Stimulated activated CD4-positive, alpha-beta T cell treated with anti-CD3 and anti-CD28 coated beads, TNF-alpha, amount 100 ng/mL, for 24 hours (primary cell): ENCODE measurements around the gene HTR6.
"Not testable (repeated sequence)": the region's sequence is repeated elsewhere in the genome, so short reads cannot be mapped to it uniquely, and the experiment has no call there.

Experiments
- DNase-seq, 3 experiments: peaks; one replicate each; pipeline ENCODE4 v3.0.0-alpha.2; 2020; ENCODE audit warnings: low read depth in 3 of 3

The HTR6 gene

DNA sequence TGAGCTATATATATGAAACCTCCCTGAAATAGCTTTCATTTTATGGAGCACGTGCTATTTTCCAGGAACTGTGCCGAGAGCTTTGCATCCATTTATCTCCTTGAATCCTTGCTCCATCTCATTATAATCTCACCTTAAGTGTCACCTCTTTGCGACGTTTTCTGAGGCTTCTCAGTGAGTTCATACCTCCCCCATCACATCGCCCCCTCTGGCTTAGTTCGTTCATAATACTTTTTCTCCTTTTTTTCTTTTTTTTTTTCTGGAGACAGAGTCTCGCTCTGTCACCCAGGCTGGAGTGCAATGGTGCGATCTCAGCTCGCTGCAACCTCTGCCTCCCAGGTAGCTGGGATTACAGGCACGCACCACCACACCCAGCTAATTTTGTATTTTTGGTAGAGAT lies 25.4 kb upstream of the HTR6 start:
- DNase-seq: not testable (repeated sequence)

DNA sequence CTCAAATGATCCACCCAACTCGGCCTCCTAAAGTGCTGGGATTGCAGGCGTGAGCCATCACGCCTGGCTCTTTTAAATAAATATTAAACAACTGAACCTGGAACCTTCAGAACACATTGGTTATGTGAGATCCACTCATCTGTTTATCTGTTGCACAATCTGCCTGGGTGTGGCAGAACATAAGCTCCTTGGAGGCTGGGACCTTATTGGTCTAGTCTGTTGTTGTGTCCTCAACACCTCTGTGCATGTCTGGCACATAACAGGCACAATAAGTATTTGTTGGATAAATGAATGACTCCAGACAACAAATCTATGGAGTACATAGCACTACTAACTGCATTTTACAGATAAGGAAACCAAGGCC lies 24.7 kb upstream of the HTR6 start:
- DNase-seq: no peak

DNA sequence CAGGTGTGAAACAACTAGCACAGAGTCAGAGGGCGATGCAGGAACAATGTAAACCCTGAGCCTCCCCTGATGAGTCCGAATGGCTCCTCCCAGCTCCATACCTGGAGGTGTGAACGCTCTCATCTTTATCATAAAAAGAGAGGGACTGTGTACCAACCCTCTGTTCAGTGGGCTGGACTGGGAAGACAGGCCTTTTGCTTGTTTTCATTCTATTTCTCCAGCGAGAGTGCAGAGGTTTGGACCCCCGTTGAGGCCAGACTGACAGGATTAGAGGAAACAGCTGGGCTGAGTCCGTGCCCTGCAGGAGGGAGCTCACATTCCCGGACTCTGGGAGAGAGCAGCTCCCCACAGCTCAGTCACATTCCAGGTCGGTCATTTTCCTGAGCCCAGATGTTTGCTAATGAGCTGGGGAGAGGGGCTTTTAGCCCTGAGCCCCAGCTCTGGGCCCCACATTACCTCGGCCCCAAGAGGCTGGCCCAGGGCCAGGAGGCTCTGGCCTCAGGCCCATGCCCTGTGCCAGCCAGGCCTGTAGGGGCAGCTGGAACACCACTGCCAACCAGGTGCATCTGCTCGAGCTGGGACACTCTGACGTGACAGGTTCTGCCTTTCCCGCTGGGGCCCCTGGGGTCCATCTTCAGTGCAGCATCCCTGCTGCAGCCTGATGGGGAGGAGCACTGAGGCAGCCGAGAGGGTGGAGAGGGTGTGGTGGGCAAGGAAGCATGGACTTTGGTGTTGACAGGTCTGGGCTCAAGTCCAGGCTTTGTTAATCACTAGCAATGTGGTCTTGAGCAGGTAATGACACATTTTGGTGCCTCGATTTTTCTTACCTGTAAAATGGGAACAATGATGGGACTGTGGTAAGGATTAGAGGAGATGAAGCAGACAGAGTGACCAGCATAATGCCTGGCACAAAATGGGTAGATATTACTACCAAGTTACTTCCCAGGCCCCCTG lies 24.0 kb upstream of the HTR6 start:
- DNase-seq: no peak

DNA sequence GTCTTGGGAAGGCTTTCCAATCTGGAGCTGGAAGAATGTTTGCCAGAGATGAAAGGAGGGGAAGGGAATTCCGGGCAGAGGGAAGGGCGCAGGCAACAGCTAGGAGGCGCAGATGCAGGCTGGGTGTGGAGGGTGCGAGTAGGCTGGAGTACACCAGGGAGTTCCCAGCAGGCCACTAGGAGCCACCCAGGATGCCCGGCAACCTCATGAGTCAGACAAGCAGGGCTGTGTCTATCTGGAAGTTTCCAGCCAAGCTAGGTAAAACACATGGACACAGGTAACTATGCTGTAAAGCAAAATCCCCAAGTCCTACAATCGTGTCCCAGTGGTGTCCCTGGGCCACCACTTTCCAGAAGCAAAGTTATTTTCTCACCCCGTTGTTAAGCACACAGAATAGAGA lies 21.6 kb upstream of the HTR6 start:
- no peak for DNase-seq

DNA sequence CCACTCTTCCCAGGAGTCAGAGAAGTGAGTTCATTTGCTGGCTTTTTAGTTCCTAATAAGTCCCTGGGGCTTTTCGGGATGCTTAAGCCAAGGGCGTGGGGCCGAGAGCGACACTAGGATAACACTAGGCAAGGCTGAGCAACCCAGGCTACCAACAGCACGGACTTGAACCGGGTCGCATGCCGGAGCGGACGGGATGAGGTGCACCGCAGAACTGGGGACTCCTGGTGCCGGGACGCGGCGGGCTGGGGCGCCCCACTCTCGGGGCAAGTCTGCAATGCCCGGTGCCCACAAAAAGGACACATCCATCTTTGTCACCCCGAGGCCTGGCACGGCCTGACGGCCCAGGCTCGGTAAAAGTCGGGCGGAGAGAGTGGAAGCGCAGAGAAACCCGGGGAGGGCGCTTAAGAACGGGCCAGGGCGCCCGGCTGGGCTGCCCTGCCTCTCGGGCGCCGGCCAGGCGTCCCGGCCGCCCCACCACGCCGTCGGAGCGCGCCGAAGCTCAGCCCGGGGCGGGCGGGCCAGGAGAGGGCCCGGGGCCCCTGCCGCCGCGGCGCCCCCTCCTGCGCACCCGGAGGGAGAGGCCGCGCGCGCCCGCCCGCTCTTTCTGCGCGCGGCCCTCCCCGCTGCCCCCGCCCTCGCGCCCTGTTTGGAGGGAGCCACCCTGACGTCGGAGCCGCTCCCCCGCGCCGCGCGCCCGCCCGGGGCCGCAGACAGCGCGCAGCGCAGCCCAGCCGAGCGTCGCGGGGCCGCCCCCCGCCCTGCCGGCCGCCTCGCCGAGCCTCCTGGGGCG lies 20.9 kb upstream of the HTR6 start, which contains the start of gene NBL1:
Gene NBL1 (plus strand): TSS at position 710 of the 793 bp plus-strand sequence. CDS start 10,720 bp downstream, outside the sequence.
- DNase-seq: peak; percentile 42 to 61 (median 47)

DNA sequence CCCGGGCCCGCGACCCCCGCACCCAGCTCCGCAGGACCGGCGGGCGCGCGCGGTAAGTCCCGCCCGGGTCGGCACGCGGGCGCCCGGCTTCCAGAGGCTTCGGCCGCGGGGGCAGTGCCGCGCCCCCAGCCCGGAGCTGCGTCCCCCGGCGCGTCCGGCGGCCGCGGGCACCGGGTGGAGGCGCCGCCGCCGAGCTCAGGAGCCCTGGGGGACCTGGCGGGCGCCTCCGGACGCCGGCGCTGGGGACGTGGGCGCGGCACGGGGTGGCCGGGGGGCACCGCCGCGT lies 20.3 kb upstream of the HTR6 start:
- no peak for DNase-seq

DNA sequence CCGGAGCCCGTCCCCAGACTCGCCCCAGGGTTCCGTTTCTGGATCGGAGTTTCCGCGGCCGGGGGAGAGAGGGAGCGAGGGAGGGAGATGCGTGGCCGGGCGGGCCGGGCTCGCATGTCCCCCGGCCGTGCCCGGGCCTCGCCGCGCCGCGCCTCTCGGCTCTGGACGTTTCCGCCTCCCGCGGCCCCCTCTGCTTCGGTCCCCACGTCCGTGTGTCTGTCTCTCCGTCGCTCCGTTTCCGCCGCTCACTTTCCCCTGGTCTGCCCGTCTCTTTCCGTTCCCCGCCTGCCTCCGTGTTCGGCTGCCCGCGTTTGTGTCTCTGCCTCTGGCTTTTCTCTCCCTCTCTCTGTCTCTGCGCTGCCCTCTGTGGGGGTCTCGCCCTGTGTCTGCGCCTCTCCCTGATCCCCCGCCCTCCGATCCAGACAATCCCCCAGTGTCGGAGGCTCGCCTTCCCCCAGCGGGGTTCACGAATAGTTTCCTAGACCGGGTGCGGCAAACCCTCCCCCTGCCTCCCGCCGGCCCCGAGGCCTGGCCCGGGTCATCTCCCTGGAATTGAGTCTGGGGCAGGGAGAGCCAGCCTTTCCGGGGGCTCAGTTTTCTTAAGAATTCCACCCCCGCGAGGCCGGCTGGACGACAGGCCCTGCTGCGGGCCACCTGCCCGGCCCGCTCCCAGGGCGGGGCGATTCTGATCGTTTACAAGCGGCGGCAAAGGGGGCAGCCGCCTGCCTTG lies 19.8 kb upstream of the HTR6 start:
- DNase-seq: peak in 2 of 3 experiments; percentile 16 to 58

DNA sequence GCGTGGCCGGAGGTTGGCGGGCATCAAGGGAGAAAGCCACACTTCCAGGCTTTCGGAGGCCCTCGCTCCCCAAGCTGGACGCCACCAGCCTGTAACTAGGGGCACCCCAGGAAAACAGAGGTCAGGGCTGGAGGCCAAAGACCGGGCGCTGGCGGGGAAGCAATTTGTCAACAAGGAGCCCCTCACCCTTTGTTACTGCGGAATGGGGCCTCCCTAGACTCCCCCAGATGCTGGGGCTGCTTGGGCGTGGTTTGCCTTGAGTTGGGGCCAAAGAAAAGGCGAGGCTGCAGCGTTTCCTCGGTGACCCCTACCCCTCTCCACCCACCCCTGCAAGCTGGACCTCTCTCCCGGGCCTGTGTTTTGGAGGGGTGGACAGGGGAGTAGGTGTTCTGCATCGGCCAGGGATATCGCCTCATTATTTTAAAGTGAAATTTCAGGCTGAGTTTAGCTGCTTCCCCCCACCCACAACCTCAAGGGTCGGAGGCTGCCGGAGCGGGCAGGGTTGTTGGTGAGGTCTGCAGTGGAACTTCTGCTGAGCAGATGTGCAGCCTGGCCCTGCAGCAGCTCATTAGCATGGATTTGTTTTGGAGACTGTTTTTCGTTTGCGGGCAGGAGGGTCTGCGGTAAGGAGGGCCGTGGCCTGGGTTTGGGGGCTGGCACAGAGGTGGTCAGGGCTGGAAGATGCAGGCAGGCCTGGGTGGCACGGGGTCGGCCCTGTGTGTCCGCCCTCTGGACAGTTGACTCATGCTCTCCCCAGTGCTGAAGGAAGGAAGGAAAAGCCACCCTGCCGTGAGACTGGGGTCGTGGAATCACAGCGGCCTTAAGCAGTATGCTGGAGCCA lies 19.0 kb upstream of the HTR6 start:
- DNase-seq: no peak

DNA sequence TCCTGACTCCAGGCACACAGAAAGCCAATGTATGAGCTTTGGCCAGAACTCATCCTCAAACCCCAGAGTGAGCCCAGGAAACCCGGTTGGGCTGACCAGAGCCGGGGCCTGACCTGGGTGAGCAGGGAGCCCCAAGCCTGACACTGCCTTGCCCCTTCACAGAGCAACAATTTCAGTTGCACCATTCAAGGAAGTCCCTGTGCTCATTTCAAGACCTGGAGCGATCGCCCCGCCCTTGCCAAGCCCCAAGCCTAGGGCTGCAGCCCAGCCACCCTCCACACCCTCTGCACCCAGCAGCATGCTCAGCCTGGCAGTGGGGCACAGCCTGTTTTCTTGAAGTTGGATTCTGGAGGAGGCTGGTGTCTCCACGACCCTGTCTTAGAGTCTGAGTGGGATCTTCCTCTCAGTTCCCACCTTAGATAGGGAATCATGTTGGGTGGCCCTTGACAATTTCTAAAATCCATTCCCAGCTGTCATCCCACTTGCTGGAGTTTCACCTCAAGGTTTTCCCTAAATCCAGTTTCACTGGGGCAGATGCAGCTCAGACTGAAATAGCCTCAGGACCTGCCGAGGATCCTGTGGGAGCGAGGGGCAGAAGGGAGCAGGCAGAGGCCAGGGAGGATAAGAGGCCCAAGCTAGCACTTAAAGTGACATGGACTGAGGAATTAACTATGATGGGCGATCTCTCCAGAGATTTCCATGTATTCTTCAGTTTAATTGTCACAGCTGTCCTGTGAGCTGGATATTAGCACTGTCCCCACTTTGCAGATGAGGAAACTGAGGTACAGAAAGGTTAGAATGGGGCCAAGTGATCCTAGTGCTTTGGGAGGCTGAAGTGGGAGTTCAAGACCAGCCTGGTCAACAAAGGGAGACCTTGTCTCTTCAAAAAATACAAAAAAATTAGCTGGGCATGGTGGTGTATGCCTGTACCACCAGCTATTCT lies 18.0 kb upstream of the HTR6 start:
- no peak for DNase-seq

DNA sequence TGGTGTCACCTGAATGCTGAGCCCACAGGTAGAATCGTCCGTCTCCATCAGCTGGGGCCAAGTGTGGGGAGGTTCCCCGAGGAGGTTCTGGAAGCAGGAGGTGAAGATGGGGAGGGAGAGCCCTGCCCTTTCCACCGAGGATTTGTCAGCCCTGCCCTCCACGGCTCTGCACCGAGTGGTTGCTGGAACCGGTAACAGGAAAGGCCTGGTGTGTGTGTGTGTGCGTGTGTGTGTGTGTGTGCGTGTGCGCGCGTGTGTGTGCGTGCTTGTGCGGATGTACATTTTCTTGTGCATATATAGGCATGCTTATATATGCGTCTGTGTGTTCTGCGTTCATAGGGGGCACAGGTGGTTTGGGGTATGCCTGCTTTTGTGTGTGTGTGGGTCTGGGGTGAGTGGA lies 17.0 kb upstream of the HTR6 start:
- DNase-seq: no peak

DNA sequence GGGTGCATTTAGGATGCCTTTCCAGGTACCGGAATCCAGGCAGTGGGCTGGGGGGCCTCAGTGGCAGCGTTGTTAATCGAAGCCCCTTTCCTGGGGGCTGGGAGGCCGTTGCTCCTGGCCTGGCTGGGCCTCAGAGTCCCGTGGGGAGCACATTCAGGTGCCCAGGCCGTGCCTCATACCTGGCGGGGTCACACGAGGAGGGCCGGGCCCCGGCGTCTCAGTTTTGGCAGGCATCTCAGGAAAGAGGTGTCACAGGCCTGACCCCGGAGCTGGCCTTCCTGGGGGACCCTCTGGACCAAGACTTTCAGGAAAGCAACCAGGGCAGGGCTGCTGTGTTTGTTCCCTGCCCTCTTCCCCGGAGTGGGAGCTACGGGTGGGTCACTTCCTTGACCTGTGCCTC lies 16.4 kb upstream of the HTR6 start:
- no peak for DNase-seq

DNA sequence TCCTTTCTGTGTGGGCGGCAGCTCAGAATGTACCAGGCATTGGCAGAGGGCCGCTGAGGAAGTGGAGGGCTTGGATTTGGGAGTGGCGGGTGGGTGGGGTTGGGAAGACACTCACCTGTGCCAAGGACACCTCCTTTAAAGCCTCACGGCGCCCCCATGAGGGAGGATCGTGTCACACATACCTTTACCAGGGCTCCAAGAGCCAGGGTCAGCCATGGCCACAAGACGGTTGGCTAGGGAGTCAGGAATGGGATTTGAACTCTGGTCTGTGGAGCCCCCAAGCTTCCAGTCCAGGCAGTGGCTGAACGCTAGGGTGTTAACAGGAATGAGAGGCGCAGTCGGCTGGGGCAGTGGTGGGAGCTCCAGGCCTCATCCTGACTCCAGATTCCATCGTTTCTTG lies 16.0 kb upstream of the HTR6 start:
- DNase-seq: no peak

DNA sequence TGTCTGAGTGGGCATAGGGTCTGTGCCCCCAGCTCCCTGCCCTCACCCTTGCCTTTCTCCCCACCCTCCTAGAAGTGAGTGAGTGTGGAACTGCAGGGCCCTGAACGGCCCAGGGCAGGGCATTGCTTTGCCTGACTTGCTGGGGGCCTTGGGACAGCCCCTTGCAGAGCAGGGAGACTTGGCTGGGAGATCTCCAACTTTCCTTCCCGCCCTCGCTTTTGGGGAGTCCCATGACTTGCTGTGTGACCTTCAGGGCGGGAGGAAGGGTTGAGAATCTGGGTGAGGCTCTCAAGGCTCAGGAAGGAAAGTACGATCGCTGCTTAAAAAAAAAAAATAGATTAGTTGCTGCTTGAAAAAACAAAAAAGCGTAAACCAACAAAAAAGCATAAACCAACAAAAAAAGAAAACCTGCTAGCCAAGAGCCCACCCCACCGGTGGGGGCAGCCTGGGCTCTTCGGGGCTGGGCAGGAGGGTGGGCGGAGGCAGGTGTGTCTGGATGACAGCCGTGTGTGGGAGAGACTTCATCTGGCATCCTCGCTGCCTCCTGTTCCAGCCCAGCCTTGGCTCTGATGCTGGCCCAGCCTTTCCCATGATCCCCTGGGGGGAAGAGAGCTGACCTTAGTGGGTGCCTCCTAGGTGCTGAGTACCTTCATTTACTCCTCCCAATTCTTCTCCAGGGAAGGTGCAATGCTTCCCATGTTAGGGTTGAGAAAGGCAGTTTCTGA lies 14.1 kb upstream of the HTR6 start:
- no peak for DNase-seq

DNA sequence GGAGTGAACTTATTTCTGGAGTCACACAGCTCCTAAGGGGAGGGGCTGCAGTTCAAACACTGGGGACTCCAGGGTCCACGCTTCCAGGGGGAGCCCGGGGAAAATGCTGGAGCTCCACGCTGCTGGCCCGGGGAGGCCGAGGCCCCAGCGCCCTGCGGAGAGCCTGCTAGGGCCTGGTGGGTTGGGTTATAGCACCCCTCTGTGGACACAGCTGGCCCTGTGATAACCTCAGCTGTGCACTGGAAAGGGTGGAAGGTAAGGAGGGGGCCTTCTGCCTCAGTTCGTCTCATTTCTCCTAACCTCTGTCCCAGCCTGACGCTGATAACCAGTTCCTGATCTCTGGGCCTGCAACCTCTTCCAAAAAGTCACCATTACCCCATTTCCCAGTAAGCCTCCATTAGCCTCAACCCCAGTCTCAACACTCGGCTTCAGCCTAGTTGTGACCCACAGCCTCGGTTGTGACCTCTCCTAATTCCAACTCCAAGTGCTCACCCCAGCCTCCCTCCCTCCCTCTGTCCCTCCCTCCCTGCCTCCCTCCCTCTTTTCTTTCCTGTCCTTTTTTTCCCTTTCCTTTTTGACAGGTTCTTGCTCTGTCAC lies 13.4 kb upstream of the HTR6 start:
- DNase-seq: peak in 1 of 3 experiments; percentile 35

DNA sequence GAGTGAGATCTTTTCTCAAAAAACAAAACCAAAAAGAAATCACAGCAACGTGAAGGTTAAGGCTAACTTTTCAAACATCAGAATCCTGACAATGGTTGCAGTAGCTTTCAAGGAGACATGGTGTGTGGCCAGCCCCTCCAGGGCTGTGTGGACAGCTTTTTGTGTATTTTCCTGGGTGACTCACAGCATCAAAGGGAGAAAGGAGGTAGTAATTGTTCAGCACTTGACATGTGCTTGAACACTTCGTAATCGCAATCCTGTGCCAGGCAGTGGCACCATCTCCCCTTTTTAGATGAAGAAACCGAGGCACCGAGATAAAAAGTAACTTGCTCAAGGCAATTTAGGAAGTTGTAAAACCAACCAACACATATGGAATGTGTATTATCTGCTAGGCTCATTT lies 10.3 kb upstream of the HTR6 start:
- no peak for DNase-seq

DNA sequence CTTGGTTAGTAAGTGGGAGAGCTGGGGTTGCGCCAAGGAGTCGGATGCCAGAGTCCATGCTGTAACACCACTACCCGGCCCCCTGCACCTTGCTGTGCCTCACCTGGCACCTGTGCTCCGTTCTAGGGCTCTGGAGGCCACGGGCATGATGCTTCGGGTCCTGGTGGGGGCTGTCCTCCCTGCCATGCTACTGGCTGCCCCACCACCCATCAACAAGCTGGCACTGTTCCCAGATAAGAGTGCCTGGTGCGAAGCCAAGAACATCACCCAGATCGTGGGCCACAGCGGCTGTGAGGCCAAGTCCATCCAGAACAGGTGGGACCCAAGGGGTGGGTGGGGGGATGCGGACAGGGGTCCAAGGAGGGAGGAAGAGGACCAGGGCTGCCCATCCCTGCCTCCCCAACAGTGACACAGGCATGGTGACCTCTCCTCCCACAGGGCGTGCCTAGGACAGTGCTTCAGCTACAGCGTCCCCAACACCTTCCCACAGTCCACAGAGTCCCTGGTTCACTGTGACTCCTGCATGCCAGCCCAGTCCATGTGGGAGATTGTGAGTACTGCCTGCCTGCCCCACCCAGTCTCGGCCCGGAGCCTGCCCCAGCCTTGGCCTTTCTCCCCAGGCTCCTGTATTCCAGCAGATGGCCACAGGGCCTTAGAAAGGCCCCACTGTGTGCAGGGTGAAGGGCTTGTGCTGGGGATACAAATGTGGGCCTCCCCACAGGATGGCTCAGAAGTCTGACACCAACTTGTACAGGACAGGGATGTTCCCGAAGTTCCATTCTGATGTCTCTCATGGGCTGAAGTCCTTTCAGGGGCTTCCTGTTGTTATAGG lies 9.6 kb upstream of the HTR6 start:
- DNase-seq: no peak

DNA sequence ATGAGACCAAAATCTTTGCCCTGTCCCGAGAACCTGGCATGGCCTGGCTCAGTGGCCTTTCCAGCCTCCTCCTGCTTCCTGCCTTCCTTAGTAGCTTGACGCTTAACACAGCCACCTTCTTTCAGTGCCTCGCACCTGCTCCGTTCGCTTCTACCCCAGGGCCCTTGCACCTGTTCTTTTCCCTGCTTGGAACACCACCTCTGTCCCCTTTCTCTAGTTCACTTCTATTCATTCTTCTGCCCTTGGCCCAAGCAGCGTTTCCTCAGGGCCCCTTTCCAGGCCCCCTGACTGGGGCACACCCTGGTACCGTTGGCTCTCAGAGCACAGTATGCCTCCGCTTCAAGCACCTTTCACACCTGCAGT lies 9.0 kb upstream of the HTR6 start:
- DNase-seq: no peak

DNA sequence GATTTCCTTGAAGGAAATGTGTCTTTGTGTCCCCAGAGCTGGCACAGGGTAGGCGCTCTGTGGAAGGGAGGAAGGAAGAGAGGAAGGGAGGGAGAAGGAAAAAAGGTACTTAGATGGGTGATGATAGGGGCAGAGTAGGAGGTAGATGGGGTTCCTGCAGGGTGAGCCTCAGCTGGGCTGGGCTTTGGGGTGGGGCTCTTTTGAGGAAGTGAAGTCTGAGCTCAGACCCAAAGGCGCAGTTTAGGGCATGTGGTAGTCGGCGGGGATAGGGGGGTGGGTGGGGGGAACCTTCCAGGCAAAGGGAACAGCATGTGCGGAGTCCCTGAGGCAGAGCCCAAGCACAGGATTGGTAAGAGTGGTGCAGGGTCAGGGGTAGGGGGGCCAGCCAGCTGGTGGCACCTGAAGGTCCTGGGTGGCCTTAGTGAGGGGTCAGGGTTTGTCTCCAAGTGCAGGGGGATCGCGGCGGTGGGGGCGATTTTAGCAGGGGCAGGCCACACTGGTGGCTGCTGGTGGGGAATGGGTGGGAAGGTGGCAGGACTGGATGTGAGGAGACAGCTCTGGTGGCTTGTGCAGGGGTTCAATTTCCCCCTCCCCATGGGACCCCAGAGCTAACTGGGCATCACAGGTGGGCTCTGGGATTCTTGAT lies 8.4 kb upstream of the HTR6 start:
- DNase-seq: no peak
